ENCODE data around the gene LMTK3. TPM values are rescaled to one million over a fixed set of nuclear protein-coding genes. Genes with fewer than 3 reads are reported as not detected.

LMTK3 gene
- total RNA-seq, 1 donor from 2014 or later: 12.7 TPM

GRCh38 chr19:48509467-48510194 is 2.0 kb downstream of the LMTK3 start:
- H3K36me3 Mint-ChIP-seq (ENCODE audit: insufficient read depth): no peaks in the 10 kb centered on the region
- peaks cover 5% of the 10 kb centered on the region for H3K4me1 Mint-ChIP-seq (ENCODE audit: low read depth)
- DNase-seq (ENCODE audit: low spot score, unreplicated experiment): no peak
- peak overlapping the region; percentile 62 for H3K27ac Mint-ChIP-seq
- TF ChIP-seq CTCF (IDR thresholded peaks at IDR 0.05; ENCODE audit: unreplicated experiment): no peak
- H3K27me3 Mint-ChIP-seq: peaks cover 24% of the 10 kb centered on the region
- H3K9me3 Mint-ChIP-seq (ENCODE audit: low read depth): no peaks in the 10 kb centered on the region
- H3K4me3 Mint-ChIP-seq (ENCODE audit: low read depth): no peak overlapping the region

GRCh38 chr19:48508729-48509411 is 2.8 kb downstream of the LMTK3 start:
- Mint-ChIP-seq H3K27ac (no peak overlapping the region), H3K4me3 (ENCODE audit: low read depth) (no peak overlapping the region), H3K4me1 (ENCODE audit: low read depth) (peaks cover 4% of the 10 kb centered on the region), H3K9me3 (ENCODE audit: low read depth) (no peaks in the 10 kb centered on the region), H3K36me3 (ENCODE audit: insufficient read depth) (no peaks in the 10 kb centered on the region), H3K27me3 (peaks cover 24% of the 10 kb centered on the region)
- TF ChIP-seq CTCF (IDR thresholded peaks at IDR 0.05; ENCODE audit: unreplicated experiment): no peak
- DNase-seq (ENCODE audit: low spot score, unreplicated experiment): no peak

- DNase-seq (ENCODE audit: low spot score, unreplicated experiment): no peak
- no peaks in the 10 kb centered on the region for H3K36me3 Mint-ChIP-seq (ENCODE audit: insufficient read depth)
- TF ChIP-seq CTCF (IDR thresholded peaks at IDR 0.05; ENCODE audit: unreplicated experiment): no peak
- peaks cover 5% of the 10 kb centered on the region for H3K4me1 Mint-ChIP-seq (ENCODE audit: low read depth)
- H3K4me3 Mint-ChIP-seq (ENCODE audit: low read depth): no peak overlapping the region
- H3K27me3 Mint-ChIP-seq: peaks cover 26% of the 10 kb centered on the region
- no peaks in the 10 kb centered on the region for H3K9me3 Mint-ChIP-seq (ENCODE audit: low read depth)
- H3K27ac Mint-ChIP-seq: no peak overlapping the region
Observed at GRCh38 chr19:48507911-48508439, 3.7 kb downstream of the LMTK3 start.

GRCh38 chr19:48506138-48506733 is 5.4 kb downstream of the LMTK3 start:
- H3K4me1 Mint-ChIP-seq (ENCODE audit: low read depth): peaks cover 8% of the 10 kb centered on the region
- no peak overlapping the region for H3K27ac Mint-ChIP-seq
- H3K36me3 Mint-ChIP-seq (ENCODE audit: insufficient read depth): no peaks in the 10 kb centered on the region
- no peaks in the 10 kb centered on the region for H3K9me3 Mint-ChIP-seq (ENCODE audit: low read depth)
- H3K27me3 Mint-ChIP-seq: peaks cover 26% of the 10 kb centered on the region
- peak; percentile 47 for TF ChIP-seq CTCF (IDR thresholded peaks at IDR 0.05; ENCODE audit: unreplicated experiment)
- no peak for DNase-seq (ENCODE audit: low spot score, unreplicated experiment)
- H3K4me3 Mint-ChIP-seq (ENCODE audit: low read depth): no peak overlapping the region

GRCh38 chr19:48502350-48503018 is 9.2 kb downstream of the LMTK3 start:
- Mint-ChIP-seq H3K27me3 (peaks cover 7% of the 10 kb centered on the region), H3K4me3 (ENCODE audit: low read depth) (peak overlapping the region; percentile 51), H3K27ac (peak overlapping the region; percentile 86), H3K36me3 (ENCODE audit: insufficient read depth) (no peaks in the 10 kb centered on the region), H3K4me1 (ENCODE audit: low read depth) (peaks cover 4% of the 10 kb centered on the region), H3K9me3 (ENCODE audit: low read depth) (no peaks in the 10 kb centered on the region)
- no peak for TF ChIP-seq CTCF (IDR thresholded peaks at IDR 0.05; ENCODE audit: unreplicated experiment)
- no peak for DNase-seq (ENCODE audit: low spot score, unreplicated experiment)
